Stimulated activated CD8-positive, alpha-beta memory T cell treated with anti-CD3 and anti-CD28 coated beads, Interleukin-15, amount 100 ng/mL, for 4 hours (primary cell): ENCODE data around the gene CSF2RB.

Source experiments
- DNase-seq, 2 donors: peaks; one replicate each; pipeline ENCODE4 v3.0.0-alpha.2; 2020; ENCODE audit warnings: low read depth in 2 of 2

Gene CSF2RB

GRCh38 chr22:36891646-36892045, 21.8 kb upstream of the CSF2RB start:
- no peak for DNase-seq

DNA sequence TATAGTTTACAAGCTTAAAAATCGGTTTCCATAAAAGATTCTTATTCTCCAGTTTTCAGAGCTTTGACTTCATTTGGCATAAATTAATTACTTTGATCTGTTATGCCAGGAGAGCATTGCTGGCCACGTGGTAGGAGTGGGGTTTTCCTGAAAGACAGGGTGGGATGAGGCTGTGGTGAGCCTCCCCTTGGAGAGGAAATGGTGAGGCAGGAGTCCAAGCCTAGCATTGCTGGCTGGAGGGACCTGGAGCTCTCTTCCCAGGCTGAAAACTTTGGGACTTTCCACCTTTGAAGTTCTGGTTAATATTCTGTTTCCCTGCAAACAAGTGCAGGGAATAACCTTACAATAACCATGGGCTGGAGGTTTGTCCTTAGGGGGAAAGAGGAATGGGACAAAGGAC, 21.1 kb upstream of the CSF2RB start:
- DNase-seq: no peak

- DNase-seq: no peak
Measured at GRCh38 chr22:36893262-36893661, 20.2 kb upstream of the CSF2RB start.

DNA sequence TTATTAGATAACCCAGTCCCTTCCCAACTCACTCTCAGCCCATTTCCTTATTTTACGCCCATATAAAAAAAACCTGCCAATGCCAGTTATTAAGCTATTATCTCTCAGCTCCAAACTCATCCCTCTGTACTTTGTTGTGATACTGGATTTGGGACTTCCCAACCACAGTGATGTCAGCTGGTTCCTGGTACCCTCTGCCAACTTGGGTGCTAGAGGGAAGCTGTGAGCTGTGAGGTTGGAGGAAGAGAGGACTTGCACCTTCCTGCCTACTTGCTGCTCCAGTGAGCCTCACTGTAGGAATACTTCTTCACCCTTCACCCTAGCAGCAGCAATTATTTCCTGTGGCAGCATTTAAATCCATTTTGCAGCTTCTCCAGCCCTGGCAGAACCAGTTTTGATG, 19.2 kb upstream of the CSF2RB start:
- no peak for DNase-seq

- no peak for DNase-seq
Measured at GRCh38 chr22:36897611-36898010, 15.8 kb upstream of the CSF2RB start.

DNA sequence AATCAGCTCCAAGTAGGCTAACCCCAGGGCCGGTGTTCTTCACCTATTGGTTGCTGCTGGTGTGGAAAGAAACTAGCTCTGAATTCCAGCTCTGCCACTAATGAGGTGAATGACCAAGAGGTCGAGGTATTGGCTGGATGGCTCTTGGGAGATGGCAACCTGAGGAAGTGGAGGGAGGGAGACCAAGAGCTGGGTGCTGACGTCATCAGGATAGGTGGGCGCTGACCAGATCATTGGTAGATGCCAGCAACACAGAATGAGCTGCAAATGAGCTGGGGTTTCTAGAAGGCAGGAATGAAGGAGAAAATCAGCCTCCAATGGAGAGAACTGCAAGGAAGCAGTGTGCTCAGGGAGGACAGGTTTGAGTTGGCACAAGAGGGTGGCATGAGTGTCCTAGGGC, 14.7 kb upstream of the CSF2RB start:
- DNase-seq: no peak

DNA sequence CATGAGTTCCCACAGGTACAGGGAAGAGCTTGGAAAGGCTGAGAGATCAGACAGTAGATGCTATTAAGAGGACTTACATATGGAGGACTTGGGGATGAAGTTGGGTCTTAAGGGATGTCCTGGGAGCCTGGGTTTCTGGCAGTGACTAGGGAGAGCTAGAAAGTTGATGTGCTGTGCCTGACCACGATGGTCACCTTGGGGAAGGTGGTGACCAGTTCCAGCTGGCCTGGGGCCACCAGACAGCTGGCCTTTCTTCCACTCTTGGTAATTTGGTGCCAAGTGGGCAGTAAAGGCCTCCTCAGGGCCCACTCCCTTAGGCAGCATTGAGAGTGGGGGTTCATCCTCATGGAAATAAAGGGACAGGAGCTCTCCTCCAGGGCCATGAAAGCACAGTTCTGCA, 13.9 kb upstream of the CSF2RB start:
- DNase-seq: no peak

DNA sequence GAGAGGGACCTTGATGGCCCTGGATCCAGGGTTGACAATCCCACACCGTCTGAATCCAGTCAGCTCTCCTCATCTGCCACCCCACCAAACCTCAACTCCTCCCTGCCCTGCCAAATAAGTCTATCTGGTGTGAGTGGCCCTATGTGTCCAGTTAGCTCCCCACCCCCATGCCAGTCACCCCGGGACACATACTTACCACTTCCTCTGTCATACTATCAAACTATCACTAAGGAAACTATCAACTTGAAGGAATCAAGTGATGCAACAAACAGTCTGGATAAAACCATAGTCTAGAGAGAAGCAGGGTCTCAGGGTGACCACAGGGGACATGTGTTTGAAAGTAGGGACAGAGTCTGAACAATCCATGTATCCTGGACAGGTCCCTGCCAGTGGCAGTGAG, 13.2 kb upstream of the CSF2RB start:
- no peak for DNase-seq

DNA sequence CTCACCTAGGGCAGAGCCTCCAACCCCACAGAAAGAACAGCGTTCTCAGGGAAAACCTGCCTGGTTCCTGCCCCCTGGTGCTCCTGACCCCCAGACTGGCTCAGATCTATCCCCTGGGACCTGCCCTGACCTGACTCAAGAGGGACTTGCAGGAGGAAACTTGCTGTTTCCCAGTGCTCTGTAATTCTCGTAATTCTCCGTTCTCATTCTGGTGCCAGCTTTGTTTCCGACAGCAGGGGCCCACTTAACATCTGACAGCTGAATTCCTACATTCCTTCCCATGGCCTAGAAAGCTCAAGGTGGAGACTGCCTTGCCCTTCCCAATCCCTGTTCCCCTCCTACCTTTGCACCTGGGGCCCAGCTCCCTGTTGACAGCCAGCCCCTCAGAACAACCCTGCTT, 12.5 kb upstream of the CSF2RB start:
- no peak for DNase-seq

DNA sequence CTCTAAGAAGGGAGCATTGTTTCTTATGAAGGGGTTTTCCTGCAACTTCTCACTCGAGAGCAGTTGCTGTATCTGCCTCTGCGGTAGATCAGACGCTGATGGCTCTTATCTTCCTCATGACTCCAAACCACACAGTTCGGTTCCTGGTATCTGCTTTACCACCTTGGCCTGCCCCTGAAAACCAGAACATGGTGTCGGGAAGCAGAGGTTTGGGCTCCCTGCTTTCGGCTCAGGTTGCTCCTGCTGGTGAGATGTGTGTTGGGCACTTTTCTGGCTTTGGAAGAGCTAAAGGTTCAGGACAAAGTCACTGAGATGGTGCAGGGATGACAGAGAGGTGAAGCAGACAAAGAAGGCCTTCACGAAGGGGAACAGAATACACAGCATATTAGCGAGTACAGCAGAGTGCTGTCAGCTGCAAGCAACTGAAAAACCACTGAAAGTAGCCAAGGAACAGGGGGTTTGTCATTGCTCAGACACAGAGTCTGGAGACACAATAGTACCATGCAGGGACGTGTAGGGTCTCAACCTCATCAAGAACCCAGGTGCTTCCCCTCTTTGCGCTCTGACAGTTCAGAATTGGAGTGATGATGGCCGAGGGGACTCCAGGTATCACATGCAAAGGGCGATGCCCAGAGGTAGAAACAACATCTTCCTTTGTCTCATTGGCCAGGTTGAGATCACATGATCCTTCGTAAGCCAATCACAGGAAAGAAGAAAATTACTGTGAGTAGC, 11.9 kb upstream of the CSF2RB start:
- DNase-seq: no peak

GRCh38 chr22:36902143-36902926, 11.1 kb upstream of the CSF2RB start:
- no peak for DNase-seq

GRCh38 chr22:36904260-36904880, 9.1 kb upstream of the CSF2RB start:
- DNase-seq: no peak

DNA sequence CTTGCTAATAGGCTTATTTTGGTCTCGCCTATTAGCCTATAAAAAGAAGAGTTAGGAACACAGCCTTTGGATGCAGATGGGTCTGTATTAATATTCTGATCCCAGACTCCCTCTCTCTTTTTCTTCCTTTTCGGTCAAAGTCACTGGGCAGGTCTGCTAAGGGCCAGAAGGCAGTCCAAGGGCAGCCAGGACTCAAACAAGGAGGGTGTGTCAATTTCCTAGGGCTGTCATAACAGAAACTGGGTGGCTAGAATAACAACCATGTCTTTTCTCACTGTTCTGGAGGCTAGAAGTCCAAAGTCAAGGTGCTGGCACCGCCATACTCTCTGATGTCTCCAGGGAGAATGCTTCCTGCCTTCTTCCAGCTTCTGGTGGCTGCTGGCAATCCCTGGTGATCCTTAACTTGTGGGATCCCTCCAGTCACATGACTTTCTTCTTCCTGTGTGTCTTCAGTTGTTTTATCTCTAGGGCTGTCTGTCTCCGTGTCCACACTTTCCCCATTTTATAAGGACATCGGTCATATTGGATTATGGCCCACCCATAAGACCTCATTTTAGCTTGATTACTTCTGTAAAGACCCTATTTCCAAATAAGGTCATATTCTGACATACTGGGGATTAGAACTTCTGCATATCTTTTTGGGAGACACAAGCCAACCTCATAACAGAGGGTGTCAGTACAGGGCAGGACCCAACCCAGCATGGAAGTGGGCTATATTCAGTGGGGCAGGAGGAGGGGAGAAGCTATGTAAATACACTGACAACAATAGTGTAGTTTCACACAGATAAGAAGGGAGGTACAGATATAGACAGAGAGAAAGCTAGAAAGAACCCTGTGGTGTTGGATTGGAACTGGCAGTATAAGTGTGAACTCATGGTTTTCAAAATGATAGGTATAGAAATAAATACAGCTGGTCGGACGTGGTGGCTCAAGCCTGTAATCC, 5.9 kb upstream of the CSF2RB start:
- no peak for DNase-seq

GRCh38 chr22:36910461-36910860, 3.0 kb upstream of the CSF2RB start:
- DNase-seq: no peak

- no peak for DNase-seq
Measured at GRCh38 chr22:36911887-36912661, 1.4 kb upstream of the CSF2RB start.

DNA sequence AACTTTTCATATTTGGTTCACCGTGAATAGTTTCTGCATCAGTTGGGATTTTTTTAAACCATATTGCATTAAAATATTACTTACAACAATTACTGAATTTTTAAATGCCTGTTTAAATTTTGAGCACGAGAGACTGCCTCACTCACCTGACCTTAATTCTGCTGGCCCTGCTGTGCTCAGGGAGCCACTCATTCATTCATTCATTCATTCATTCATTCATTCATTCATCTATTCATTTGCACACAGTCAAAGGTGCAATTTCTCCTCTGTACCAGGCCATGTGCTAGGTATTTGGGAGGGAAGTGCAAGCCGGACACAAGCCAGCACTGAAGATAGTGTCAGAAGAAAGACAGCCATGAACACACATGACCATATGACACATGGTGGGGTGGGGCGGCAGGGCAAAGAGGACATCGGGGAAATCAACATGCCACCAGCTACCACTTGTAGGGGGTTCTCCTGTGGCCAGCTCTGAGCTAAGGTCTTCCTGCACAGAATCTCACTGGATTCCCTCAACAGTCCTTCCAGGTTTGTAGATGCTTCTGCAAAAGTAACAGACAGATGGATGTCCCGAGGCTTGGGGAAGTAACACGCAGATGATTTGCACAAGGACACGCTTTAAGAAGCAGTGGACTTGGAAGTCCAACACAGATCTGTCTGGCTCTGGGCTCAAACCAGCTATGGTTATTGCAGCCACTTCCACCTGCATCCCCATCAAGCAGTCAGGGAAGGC, 568 bp upstream of the CSF2RB start:
- DNase-seq: no peak

- no peak for DNase-seq
Measured at GRCh38 chr22:36914390-36914752, 943 bp downstream of the CSF2RB start.

DNA sequence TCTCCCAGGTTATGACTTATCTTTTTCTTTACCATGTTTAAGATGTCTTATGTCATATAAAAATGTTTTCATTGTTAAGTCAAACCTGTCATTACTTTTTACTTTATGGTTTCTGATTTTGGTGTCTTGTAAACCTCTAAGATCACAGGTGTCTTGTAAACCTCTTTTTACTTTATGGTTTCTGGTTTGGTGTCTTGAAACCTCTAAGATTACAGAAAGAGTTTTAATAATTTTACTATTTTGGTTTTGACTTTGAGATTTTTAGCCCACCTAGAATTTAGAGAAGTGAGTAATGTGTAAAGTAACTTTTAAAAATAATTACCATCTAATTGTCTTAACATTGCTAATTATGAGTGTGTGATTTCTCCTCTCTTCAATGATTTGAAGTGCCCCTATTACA, 2.6 kb downstream of the CSF2RB start:
- DNase-seq: no peak

GRCh38 chr22:36918586-36919284, 5.3 kb downstream of the CSF2RB start:
- DNase-seq: no peak
